Ovary (tissue), 3 donors: ENCODE data around the gene TJP1.

Experiments
- EP300 ChIP-seq: sonication (generic); formaldehyde crosslinking; IDR thresholded peaks from one replicate; pipeline ENCODE4 v1.6.1; 2017; ENCODE audit warnings: antibody characterized with exemption
- TF ChIP-seq, protein P1 (sequence below), 3 donors: fragments of 450-650 bp in 2 of 3; fragments of 200-600 bp in 1 of 3; IDR thresholded peaks; one replicate each; pipeline versions ENCODE4 v1.5.1 to v1.8.0; 2016 to 2022; ENCODE audit warnings: antibody characterized with exemption in 3 of 3, mild to moderate bottlenecking in 1 of 3
- donor health status: DM: no; HTN: no; CAD: no.

DNA sequence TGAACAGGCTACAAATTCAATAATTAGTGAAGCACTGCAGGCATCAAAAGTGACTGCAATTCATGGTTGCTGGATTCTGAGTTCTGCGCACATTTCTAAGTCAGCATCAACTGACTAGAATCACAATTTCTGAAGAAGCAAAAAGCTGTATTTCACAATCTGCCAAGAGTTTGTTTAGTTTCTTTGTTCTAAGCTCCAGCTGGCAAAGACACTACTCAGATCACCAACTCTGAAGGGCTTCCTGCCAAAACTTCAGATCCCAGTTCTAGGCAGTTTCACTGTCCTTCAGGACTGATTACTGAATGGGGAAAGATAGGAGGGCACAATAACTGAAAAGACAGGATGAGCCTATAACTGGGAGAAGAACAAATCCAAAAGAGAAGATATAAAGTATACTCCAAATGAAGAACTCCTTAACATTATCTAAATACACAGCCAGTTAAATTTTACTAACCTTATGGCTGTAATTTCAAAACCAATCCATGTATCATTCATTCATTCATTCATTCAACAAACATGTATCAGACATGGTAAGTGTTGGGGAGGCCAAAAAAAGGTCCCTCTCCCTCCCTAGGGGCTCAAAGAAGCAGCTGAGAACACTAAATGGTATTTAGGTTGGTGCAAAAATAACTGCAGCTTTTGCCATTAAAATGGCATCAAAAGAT, 17.1 kb downstream of the TJP1 start:
- TF ChIP-seq, protein P1, sequence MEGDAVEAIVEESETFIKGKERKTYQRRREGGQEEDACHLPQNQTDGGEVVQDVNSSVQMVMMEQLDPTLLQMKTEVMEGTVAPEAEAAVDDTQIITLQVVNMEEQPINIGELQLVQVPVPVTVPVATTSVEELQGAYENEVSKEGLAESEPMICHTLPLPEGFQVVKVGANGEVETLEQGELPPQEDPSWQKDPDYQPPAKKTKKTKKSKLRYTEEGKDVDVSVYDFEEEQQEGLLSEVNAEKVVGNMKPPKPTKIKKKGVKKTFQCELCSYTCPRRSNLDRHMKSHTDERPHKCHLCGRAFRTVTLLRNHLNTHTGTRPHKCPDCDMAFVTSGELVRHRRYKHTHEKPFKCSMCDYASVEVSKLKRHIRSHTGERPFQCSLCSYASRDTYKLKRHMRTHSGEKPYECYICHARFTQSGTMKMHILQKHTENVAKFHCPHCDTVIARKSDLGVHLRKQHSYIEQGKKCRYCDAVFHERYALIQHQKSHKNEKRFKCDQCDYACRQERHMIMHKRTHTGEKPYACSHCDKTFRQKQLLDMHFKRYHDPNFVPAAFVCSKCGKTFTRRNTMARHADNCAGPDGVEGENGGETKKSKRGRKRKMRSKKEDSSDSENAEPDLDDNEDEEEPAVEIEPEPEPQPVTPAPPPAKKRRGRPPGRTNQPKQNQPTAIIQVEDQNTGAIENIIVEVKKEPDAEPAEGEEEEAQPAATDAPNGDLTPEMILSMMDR (IDR thresholded peaks at IDR 0.05), result no peak
- no peak for TF ChIP-seq EP300
